Stimulated activated CD4-positive, alpha-beta T cell treated with anti-CD3 and anti-CD28 coated beads, Interleukin-12 subunit alpha, Interleukin-12 subunit beta, amount 100 ng/mL, for 24 hours (primary cell): ENCODE results near the gene MAD2L2.

Experiments used
- DNase-seq, 2 experiments: peaks; one replicate each; pipeline ENCODE4 v3.0.0-alpha.2; 2020; ENCODE audit warnings: low read depth in 2 of 2

Gene MAD2L2

DNA sequence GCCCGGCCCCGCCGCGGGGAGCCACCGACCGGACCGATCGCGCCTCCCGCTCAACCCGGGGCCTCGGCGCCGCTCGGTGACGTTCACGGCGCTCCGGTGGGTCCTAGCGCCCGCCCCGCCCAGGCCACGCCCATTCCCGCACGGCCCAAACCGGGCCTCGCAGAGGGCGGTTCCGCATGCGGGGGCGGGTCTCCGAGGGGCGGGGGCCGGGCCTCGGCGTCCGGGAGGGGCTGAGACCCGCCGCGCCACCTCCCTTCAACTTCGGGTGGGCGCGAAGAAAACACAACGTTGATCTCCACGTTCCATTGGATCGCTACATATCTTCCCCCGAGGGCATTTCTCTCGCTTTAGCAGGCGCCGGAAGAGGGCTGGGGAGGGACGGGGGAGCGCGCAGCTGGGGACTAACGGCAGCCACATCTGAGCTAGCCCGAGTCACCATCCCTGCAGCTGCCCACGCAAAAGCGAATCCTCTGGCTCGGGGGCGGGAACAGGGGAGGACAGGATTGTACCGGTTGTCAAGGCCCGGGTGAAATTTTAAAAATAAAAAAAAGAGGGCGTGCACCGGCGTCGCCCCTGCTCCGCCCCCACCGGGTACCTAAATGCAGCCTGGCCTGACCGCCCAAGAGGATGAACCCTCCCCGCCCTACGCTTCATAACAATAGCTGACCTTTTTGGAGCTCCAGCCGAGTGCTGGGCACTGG is at the start of gene MAD2L2:
Gene MAD2L2, minus strand, starts transcription at position 78 of the 701 bp plus-strand sequence. CDS start 547 bp downstream, outside the sequence.
- peak; percentile 71 to 87 for DNase-seq

DNA sequence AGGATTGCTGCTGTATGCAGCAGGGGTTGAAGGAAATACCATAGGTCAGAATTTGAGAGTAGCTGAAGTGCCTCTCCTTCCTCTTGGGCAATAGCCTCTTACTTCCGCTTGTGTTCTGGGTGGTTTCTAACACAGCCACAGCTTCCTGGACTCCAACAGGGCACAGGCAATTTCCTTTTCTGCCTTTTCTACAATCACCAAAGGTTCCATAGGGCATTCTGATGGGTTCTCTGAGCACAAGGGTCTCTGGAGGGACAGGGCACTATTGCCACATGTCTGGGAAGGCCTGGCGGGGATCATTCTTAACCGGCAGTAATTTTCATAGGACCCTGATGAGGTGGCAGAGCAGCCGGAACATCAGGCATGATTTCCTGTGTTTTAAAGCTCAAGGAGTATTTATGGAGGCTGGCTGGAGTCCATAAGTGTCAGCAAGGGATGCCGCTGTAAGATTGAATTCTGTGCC is 49.5 kb upstream of the MAD2L2 start:
- no peak for DNase-seq

DNA sequence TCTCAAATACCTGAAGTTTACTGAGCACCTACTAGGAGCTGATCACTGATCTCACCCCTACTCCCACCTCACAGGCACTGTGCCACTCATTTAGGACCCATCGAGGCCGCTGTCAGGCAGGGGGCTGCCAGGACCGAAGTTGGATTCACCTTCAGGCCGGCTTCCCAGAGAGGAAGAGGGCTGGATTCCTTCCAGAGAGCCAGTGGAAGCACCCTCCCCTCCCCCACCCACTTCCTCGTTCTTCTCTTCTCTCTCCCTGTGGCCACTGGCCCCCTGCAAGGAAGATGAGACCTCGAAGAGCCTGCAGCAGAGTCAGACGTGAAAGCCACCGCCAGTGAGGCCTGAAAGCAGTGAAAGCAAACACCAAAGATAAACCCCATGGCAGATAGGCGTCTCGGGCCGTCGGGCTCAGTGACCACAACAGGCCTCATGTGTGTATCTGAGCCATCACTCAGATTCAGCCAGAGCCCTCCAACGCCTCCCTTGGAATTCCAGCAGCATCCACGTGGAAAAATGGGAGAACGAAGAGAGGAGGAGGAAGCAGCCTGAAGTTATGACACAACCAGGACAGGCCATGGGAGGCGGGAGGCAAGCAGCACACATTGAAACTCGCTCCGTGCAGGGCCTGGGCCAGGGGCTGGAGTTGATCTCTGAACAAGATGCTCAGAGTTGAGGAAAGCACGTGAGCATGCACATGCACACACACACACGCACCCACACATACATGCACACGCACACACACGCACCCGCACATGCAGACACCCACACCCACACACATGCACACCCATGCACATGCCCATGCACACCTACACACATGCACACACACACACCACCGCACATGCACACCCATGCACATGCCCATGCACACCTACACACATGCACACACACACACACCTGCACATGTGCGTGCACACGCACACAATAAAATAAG is 48.8 kb upstream of the MAD2L2 start:
- DNase-seq, result no peak

DNA sequence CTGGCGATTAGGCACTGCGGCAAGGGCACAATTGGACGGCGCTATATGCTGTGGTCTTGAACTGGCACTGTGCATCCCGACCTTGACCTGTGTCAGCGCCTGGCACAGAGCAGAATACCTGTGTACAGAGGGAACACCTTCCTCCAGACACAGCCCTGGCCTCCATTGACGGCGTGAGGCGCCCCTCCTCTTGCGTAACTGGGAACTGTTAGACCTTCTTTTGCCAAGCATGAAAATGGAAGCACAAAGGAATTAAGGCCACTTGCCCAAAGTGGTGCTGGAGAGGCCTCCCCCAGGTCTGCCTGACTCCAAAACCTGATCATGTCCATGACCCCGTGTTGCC is 48.2 kb upstream of the MAD2L2 start:
- no peak for DNase-seq

DNA sequence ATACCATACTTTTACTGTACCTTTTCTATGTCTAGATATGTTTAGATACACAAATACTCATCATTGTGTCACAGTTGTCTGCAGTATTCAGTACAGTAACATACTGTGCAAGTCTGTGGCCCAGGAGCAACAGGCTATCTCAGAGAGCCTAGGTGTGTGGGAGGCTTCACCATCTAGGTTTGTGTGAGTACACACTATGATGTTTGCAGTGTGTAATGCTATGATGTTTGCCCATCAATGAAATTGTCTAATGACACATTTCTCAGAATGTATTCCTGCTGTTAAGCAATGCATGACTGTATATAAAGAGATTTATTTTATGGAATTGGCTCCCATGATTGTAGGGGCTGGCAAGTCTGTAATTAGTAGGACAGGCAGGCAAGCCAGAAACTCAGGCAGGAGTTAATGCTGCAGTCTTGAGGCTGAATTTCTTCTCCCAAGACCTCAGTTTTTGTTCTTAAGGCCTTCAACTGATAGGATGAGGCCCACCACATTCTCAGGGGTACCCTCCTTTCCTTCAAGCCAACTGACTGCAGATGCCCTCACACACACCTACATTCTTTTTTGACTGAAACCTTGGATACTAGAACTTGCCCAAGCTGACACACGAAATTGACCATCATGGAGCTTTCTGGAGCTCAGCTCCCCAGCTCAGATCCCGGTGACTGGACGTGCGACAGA is 47.3 kb upstream of the MAD2L2 start:
- no peak for DNase-seq

DNA sequence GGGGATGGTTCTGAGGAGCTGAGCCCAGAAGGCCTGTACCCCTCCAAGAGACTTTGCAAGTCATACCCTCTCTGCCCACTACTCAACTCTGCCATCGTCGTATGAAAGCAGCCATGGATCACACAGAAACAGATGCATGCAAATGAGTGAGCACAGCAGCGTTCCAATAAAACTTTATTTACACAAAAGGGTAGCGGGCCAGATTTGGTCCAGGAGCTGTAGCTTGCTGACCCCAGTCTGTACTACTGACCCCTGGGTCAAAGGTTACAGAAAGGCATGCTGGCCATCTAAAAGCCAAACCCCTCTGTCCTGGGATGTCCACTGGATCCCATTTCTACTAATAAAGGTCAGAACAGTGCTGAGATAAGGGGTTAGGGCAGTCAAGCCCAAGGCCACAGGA is 46.2 kb upstream of the MAD2L2 start:
- no peak for DNase-seq

DNA sequence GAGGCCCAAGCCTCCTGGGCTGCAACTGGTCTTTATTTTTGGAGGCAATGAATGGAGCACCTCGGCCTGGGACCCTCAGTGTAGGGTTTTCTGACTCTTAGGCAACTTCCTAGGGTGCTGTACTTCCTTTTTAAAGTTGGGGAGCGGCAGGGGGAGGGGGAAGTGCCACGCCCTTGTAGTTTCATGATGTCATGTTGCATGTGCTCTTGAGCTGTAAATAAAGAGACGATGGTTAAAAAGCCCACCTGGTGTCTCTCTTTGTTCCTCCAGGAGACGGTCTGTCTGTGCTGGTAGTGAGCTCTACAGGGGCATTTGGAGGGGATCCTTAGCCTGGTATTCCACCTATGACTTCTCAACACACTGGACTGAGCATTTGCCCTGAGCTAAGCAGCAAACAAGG is 44.7 kb upstream of the MAD2L2 start:
- no peak for DNase-seq

DNA sequence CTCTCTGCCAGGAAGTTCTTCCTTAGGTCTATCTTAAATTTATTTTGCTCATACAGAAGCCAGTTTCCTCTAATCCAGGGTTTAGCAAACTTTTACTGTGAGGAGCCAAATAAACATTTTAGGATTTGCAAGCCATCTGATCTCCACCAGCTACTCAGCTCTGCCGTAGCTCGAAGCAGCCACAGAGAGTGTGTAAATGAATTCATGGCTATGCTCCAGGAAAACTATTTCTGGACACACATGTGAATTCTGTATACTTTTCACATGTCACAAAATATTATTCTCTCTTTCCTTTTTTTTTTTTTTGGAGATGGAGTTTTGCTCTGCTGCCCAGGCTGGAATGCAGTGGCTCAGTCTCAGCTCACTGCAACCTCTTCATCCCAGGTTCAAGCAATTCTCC is 41.6 kb upstream of the MAD2L2 start:
- no peak for DNase-seq

DNA sequence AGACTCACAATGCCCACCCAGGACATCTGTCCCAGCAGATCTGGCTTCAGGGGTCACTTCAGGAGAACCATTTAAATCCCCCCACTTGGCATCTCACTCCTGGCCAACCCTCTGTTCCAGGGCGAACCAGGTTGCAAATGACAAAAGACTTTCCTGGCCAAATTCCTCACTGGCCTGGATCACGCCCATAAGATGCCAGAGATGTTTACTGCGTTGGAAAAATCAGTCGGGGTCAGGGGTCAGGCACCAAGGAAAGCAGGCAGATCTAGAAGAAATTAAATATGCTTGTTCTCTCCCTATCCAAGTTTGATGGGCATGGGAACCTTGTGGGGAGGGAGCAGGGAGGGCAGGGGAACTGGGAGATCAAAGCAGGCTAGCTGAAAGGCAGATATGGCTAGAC is 40.4 kb upstream of the MAD2L2 start:
- no peak for DNase-seq

DNA sequence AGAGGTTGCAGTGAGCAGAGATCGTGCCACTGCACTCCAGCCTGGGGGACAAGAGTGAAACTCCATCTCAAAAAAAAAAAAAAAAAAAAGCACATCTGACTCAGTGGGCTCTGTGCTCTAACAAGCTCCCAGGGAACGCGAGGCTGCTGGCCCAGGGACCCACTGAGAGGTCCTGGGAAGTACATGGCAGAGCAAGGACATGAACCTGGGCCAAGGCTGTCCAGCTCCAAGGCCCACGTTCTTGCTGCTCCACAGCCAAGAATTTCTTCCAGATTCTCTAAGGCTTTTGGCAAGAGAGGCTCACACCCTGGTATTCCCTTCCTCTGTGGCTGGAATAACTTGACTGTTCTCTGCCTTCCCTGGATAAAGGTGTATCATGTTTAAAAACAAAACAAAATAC is 39.6 kb upstream of the MAD2L2 start:
- DNase-seq, result no peak

DNA sequence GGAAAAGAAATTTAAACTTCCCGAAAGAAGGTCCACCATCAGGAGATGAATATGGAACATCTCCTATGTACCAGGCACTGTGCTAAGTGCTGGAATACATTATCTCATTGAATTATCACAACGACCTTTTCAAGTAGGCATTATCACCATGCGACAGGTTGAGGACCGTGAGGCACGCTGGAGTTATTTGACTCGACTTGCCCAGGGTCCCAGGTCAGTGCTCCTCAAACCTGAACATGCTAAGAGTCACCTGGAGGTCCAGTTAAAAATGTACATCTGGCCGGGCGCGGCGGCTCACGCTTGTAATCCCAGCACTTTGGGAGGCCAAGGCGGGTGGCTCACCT is 39.1 kb upstream of the MAD2L2 start:
- DNase-seq, result no peak

DNA sequence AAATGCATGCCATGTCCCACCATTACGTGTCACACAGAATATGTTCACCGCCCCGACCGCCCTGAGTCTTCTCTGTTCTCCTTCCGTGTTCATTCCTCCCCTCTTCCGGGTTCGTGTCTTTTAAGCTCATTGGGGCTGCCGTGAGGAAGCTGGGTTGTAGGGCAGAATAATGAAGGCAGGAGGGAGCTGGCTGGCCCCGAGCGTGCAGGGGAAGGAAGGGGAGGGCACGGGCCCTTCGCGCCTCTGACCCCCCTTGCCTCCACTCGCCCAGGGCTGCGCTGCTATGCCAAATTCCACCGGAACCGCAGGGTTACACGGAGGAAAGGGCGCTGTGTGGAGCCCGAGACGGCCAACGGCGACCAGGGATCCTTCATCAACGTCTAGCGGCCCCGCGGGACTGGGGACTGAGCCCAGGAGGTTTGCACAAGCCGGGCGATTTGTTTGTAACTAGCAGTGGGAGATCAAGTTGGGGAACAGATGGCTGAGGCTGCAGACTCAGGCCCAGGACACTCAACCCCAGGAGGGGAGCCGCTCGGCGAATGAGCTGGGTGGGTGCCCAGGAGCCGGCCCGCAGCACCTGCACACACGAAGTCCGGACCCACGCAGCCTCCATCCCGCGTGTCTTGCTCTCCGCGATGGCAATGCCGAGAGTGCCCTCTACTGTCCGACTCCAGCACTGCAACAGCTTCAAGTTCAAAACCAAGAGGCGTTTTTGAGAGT is 38.5 kb upstream of the MAD2L2 start:
- peak; percentile 67 to 84 for DNase-seq

DNA sequence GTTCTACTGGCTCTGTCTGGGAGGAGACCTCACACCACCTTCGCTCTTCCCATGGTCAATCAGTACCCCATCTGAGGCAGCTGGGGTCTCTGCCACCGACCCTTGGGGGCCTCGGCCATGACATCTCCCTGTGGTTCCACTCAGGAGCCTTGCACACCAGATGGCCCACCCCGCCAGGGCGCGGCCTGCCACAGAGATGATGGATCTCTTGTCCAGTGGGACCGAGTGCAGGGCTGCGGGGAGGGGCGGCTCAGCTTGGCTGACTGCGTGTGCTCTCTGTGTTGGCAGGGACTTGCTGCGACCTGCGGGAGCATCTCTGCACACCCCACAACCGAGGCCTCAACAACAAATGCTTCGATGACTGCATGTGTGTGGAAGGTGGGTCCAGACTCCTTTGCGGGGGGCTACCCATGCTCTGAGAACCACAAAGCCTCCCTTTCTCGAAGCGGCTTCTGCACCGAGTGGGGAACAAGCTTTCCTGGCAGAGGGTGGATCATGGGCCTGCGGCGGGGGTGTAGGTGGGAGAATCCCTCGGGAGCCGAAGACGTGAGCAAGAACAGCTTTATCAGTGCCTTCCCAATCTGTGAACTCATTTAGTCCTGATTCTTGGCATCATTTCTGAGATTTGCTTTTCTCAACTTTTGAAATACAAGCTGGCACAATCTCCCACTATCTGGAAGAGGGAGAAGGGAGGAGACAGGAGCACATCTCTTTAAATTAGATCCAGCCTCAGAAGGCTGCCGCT is 34.1 kb upstream of the MAD2L2 start:
- DNase-seq, result no peak

DNA sequence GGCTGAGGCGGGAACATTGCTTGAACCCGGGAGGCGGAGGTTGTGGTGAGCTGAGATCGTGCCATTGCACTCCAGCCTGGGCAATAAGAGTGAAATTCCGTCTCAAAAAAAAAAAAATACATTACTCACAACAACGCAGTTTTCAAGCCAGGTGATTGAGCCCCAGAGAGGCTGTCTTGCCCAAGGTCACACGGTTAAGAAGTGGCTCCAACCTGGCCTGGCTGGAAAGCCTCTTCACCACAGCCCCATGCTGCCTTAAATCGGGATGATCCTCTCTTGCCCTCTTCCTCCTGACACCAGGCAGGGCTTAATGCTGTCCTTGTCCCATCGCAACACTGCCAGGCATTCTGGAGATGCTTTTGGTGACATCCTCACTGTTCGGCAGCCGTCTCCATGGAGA is 32.1 kb upstream of the MAD2L2 start:
- DNase-seq, result no peak

DNA sequence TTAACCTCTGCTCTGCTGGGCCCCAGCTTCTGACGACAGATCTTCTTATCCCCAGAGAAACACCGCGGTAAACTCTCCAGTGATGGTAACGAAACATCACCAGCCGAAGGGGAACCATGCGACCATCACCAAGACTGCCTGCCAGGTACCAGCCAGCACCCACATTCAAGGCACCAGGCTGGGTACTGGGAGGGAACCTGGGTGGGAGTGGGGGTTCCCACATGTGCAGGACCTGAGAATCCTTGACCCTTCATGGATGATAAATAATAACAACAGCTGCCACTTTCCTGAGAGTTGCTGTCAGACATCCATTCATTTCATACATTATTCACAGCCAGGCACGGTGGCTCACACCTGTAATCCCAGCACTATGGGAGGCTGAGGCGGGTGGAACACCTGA is 31.3 kb upstream of the MAD2L2 start:
- DNase-seq, result no peak

DNA sequence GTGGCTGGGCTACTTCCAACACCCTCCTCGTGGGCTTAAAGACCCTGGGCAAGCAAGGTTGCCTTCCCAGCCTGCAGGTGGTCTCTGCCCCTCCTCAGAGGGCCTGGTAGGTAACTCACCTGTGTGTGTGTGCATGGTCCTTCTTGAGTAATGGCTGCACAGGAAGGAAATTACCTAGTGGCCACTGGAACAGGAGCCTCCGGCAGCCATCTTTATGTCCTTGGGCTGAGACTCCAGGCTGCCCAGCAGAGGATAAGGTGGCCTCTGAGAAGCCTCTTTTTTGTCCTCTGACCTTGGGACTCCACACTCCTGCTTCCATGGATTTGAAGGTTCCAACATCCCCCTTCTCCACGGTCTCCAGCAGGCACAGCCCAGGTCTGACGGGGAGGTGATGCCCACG is 30.5 kb upstream of the MAD2L2 start:
- no peak for DNase-seq

DNA sequence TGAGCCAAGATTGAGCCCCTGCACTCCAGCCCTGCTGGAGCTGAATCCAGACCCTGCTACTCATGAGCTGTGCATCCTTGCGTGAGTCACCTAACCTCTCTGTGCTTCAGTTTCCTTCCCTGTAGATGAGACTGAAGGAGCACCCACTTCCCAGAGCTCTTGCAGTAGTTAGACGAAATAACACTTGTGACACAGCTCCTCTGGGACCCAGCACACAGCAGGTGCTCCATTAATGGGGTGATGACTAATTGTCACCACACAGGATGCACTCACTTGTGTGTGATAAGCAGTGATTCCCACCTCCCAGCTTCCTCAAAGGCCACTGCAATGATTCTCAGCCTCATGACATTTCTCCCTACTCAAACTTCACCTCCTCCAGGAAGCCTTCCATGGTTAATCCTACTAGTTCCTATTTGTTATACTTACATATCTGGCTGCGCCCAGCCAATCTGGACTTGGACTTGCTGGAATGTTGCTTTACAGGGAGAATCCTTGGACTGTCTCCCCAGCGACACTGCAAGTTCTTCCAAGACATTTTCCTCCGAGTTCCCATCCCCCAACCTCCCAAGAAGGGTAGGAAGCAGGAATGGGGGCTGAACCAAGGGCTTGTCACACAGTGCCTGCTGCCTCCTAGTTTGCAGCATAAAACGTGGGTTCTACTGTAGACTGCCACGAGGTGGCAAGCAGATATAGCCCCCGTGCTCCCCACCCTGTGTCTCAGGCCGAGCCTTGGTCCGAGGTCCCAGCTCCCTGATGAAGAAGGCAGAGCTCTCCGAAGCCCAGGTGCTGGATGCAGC is 27.8 kb upstream of the MAD2L2 start:
- no peak for DNase-seq

DNA sequence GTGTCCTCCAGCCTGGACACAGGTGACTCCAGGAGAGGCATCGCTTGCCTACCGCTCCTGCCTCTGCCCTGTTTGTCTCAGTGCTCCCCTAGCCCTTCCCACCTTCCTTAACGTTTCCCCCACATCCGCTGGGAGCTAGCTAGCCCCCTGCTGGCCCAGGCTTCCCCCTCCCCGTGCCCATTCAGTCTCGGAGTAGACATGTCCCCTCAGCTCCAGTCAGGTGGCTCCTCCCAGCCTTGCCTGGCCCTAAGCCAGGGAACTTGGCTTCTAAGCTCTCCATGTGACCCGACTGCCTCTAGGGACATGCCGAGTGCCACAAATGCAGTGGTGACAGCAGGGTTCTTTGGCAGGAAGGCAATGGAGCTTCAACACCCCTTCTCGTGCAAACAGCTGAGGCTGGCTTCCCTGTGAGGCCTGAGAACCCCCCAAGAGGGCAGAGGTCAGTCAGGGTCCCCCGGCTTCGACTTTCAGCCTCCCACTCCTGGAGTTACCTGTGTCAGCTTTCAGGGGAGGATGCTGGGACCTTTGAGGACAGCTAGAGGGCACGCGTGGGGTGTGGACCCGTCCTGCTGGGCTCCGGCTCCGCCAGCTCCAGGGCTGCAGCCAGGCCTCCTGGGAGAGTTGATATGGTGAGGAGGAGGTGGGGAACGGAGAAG is 26.8 kb upstream of the MAD2L2 start:
- DNase-seq, result no peak

DNA sequence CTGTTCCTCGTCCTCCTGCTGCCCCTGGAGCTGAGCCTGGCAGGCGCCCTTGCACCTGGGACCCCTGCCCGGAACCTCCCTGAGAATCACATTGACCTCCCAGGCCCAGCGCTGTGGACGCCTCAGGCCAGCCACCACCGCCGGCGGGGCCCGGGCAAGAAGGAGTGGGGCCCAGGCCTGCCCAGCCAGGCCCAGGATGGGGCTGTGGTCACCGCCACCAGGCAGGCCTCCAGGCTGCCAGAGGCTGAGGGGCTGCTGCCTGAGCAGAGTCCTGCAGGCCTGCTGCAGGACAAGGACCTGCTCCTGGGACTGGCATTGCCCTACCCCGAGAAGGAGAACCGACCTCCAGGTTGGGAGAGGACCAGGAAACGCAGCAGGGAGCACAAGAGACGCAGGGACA is 25.3 kb upstream of the MAD2L2 start:
- no peak for DNase-seq

DNA sequence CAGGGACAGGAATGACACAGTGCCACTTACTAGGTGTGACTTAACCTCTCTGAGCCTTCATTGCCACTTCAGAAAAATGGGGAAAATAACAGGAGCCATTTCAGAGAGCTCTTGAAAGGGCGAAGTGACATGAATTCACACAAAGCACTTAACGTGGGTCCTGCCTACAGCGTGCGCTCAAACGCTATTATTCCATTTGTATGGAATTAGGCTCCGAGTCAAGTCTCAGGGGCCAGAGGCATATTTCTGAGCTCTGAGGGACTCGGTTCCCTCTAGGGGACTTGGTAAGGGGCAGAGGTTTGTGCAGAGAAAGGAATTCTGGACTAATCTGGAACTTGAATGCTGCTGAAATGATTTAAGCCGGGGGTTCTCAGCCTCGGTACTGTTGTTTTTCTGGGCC is 24.6 kb upstream of the MAD2L2 start:
- DNase-seq, result no peak
